ENCODE results near the gene CMTM6.
"Not testable (repeated sequence)": the region's sequence is repeated elsewhere in the genome, so short reads cannot be mapped to it uniquely, and the experiment has no call there.

- TF ChIP-seq CTCF (IDR thresholded peaks at IDR 0.05; ENCODE audit: insufficient read depth, low read length); SPI1 (IDR thresholded peaks at IDR 0.05; ENCODE audit: borderline replicate concordance, low read depth); POLR2AphosphoS5 (IDR thresholded peaks at IDR 0.05; ENCODE audit: low read depth): not testable (repeated sequence)
Observed at GRCh38 chr3:32460817-32461496, 41.7 kb downstream of the CMTM6 start.
